Measurements from ENCODE around the gene ARID4B. TPM values are rescaled to one million over a fixed set of nuclear protein-coding genes. Genes with fewer than 3 reads are reported as not detected.

The ARID4B gene
- total and polyA plus RNA-seq, 2 of the 13 experiments (the other 11 are each of a cell fraction or from before 2014, with no cell fraction given), result 9.7 to 24.6 TPM

DNA sequence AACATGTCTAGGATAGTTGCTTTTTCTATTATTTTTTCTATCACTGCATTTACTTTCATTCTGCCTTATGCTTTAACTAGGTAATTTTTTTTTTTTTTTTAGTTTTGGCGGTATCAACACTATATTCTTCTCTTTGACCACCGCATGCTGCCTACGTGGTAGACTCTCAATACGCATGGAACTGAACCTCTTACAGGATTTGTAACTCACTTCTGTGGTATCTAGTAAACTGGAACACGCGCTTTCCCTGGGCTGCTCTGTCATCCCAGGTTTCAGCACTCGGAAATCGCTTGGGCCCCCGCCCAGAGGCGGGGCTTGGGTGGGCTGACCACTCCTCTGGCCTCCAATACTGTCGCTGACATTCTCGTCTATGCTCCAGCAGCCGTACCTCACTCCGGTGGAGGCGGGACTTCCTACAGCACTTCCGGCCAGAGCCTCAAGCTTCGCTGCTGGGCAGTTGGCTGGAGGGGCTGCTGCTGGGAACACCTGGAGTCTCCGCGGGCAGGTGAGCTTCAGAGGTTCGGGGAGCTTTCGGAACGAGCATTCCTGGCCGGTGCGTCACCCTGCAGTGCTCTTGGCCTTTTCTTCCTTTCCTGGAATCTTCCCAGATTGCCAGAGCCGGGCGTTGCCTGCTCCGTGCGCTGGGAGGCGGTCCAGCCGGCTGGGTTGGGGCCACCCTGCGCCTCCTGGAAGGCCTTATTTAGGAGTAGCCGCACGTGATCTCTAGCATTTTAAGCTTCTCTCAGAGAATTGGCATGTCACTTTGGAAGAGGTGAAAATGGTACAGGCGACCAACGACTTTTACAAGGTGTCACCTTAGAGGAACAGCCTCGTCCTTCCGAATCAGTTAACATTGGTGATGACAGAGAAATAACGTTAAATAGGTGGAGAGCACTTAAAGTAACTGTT, 39.3 kb upstream of the ARID4B start, which contains the start of gene TBCE (continued):
- TF ChIP-seq, protein P1, sequence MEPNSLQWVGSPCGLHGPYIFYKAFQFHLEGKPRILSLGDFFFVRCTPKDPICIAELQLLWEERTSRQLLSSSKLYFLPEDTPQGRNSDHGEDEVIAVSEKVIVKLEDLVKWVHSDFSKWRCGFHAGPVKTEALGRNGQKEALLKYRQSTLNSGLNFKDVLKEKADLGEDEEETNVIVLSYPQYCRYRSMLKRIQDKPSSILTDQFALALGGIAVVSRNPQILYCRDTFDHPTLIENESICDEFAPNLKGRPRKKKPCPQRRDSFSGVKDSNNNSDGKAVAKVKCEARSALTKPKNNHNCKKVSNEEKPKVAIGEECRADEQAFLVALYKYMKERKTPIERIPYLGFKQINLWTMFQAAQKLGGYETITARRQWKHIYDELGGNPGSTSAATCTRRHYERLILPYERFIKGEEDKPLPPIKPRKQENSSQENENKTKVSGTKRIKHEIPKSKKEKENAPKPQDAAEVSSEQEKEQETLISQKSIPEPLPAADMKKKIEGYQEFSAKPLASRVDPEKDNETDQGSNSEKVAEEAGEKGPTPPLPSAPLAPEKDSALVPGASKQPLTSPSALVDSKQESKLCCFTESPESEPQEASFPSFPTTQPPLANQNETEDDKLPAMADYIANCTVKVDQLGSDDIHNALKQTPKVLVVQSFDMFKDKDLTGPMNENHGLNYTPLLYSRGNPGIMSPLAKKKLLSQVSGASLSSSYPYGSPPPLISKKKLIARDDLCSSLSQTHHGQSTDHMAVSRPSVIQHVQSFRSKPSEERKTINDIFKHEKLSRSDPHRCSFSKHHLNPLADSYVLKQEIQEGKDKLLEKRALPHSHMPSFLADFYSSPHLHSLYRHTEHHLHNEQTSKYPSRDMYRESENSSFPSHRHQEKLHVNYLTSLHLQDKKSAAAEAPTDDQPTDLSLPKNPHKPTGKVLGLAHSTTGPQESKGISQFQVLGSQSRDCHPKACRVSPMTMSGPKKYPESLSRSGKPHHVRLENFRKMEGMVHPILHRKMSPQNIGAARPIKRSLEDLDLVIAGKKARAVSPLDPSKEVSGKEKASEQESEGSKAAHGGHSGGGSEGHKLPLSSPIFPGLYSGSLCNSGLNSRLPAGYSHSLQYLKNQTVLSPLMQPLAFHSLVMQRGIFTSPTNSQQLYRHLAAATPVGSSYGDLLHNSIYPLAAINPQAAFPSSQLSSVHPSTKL (CRISPR knock-in tag; IDR thresholded peaks at IDR 0.05), result peak; percentile 54
- TF ChIP-seq SALL1 (CRISPR knock-in tag; IDR thresholded peaks at IDR 0.05), result peak; percentile 74
- TF ChIP-seq, protein P2, sequence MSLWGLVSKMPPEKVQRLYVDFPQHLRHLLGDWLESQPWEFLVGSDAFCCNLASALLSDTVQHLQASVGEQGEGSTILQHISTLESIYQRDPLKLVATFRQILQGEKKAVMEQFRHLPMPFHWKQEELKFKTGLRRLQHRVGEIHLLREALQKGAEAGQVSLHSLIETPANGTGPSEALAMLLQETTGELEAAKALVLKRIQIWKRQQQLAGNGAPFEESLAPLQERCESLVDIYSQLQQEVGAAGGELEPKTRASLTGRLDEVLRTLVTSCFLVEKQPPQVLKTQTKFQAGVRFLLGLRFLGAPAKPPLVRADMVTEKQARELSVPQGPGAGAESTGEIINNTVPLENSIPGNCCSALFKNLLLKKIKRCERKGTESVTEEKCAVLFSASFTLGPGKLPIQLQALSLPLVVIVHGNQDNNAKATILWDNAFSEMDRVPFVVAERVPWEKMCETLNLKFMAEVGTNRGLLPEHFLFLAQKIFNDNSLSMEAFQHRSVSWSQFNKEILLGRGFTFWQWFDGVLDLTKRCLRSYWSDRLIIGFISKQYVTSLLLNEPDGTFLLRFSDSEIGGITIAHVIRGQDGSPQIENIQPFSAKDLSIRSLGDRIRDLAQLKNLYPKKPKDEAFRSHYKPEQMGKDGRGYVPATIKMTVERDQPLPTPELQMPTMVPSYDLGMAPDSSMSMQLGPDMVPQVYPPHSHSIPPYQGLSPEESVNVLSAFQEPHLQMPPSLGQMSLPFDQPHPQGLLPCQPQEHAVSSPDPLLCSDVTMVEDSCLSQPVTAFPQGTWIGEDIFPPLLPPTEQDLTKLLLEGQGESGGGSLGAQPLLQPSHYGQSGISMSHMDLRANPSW (CRISPR knock-in tag; IDR thresholded peaks at IDR 0.05; ENCODE audit: borderline replicate concordance), result no peak; the same call in 1 of the 2 replicates
- no peak for TF ChIP-seq ZBTB3 (CRISPR knock-in tag; IDR thresholded peaks at IDR 0.05; ENCODE audit: borderline replicate concordance, low read depth)
- TF ChIP-seq PHF21A (CRISPR knock-in tag; IDR thresholded peaks at IDR 0.05), result no peak
- TF ChIP-seq FOXK1 (CRISPR knock-in tag; IDR thresholded peaks at IDR 0.05; ENCODE audit: borderline replicate concordance, low read depth), result peak; percentile 60; the same call in 1 of the 2 replicates
- no peak for TF ChIP-seq HES4 (CRISPR knock-in tag; IDR thresholded peaks at IDR 0.05; ENCODE audit: borderline replicate concordance)
- TF ChIP-seq FOXA3 (CRISPR knock-in tag; IDR thresholded peaks at IDR 0.05), result no peak
- peak; percentile 57; the same call in 1 of the 2 replicates for TF ChIP-seq REPIN1 (CRISPR knock-in tag; IDR thresholded peaks at IDR 0.05; ENCODE audit: borderline replicate concordance, low read depth)
- TF ChIP-seq ZNF644 (CRISPR knock-in tag; IDR thresholded peaks at IDR 0.05; ENCODE audit: low read depth), result no peak
- TF ChIP-seq ZFX (CRISPR knock-in tag; IDR thresholded peaks at IDR 0.05; ENCODE audit: low read depth), result peak; percentile 69
- peak; percentile 80 for TF ChIP-seq RBFOX2 (IDR thresholded peaks at IDR 0.05; ENCODE audit: low read depth, low read length)
- TF ChIP-seq KDM5B (CRISPR knock-in tag; IDR thresholded peaks at IDR 0.05; ENCODE audit: borderline replicate concordance), result peak; percentile 71; the same call in 1 of the 2 replicates
- TF ChIP-seq ZSCAN31 (CRISPR knock-in tag; IDR thresholded peaks at IDR 0.05; ENCODE audit: low read depth), result peak; percentile 54; the same call in 1 of the 2 replicates
- peak; percentile 79; the same call in 1 of the 2 replicates for TF ChIP-seq ZNF546 (CRISPR knock-in tag; conservative IDR thresholded peaks at IDR 0.05)
- TF ChIP-seq ZNF224 (CRISPR knock-in tag; IDR thresholded peaks at IDR 0.05), result no peak
- TF ChIP-seq, protein P3, sequence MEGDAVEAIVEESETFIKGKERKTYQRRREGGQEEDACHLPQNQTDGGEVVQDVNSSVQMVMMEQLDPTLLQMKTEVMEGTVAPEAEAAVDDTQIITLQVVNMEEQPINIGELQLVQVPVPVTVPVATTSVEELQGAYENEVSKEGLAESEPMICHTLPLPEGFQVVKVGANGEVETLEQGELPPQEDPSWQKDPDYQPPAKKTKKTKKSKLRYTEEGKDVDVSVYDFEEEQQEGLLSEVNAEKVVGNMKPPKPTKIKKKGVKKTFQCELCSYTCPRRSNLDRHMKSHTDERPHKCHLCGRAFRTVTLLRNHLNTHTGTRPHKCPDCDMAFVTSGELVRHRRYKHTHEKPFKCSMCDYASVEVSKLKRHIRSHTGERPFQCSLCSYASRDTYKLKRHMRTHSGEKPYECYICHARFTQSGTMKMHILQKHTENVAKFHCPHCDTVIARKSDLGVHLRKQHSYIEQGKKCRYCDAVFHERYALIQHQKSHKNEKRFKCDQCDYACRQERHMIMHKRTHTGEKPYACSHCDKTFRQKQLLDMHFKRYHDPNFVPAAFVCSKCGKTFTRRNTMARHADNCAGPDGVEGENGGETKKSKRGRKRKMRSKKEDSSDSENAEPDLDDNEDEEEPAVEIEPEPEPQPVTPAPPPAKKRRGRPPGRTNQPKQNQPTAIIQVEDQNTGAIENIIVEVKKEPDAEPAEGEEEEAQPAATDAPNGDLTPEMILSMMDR (CRISPR knock-in tag; IDR thresholded peaks at IDR 0.05), result peak; percentile 29
- peak; percentile 55; the same call in 1 of the 2 replicates for TF ChIP-seq ZNF558 (CRISPR knock-in tag; IDR thresholded peaks at IDR 0.05; ENCODE audit: borderline replicate concordance)
- peak; percentile 45; the same call in 1 of the 2 replicates for TF ChIP-seq HOXA5 (CRISPR knock-in tag; IDR thresholded peaks at IDR 0.05)
- peak; percentile 51 for TF ChIP-seq PHF20 (CRISPR knock-in tag; IDR thresholded peaks at IDR 0.05)

All from HepG2 (cell line).